ENCODE data around the gene BTBD19.
"Not testable (repeated sequence)": the region's sequence is repeated elsewhere in the genome, so short reads cannot be mapped to it uniquely, and the experiment has no call there.

DNA sequence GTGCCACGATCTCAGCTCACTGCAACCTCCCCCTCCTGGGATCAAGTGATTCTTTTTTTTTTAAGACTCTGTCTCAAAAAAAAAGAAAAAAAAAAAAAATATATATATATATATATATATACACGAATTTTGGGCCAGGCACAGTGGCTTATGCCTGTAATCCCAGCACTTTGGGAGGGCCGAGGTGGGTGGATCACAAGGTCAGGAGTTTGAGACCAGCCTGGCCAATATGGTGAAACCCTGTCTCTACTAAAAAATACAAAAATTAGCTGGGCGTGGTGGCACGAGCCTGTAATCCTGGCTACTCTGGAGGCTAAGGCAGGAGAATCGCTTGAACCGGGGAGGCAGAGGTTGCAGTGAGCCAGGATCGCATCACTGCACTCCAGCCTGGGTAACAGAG is 10.4 kb upstream of the BTBD19 start:
- TF ChIP-seq, protein P1, sequence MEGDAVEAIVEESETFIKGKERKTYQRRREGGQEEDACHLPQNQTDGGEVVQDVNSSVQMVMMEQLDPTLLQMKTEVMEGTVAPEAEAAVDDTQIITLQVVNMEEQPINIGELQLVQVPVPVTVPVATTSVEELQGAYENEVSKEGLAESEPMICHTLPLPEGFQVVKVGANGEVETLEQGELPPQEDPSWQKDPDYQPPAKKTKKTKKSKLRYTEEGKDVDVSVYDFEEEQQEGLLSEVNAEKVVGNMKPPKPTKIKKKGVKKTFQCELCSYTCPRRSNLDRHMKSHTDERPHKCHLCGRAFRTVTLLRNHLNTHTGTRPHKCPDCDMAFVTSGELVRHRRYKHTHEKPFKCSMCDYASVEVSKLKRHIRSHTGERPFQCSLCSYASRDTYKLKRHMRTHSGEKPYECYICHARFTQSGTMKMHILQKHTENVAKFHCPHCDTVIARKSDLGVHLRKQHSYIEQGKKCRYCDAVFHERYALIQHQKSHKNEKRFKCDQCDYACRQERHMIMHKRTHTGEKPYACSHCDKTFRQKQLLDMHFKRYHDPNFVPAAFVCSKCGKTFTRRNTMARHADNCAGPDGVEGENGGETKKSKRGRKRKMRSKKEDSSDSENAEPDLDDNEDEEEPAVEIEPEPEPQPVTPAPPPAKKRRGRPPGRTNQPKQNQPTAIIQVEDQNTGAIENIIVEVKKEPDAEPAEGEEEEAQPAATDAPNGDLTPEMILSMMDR (IDR thresholded peaks at IDR 0.05): not testable (repeated sequence)
- not testable (repeated sequence) for TF ChIP-seq POLR2A, POLR2AphosphoS5 (IDR thresholded peaks at IDR 0.05)
